HepG2 (cell line): ENCODE results near the gene CPVL. TPM values are rescaled to one million over a fixed set of nuclear protein-coding genes. Genes with fewer than 3 reads are reported as not detected.

Source experiments
- ATAC-seq: fragments of 200-7000 bp; cut with Tn5 transposase; 3 replicates; pipeline ENCODE4 v1.9.1; 2020; ENCODE audit warnings: mild to moderate bottlenecking, moderate library complexity
- BruUV-seq: library from RNA; stranded (reverse); fragments of 400-500 nt; replicated peaks from 2 replicates; lab custom pipeline; 2021; lab: Mats Ljungman, UMichigan
- CTCF ChIA-PET: fragments of 300-600 bp; formaldehyde crosslinking; extraction: SDS; loops from one replicate; lab custom pipeline; 2021; ENCODE audit warnings: low total read pairs, inconsistent platforms, low intra/inter-chr PET ratio; lab: Yijun Ruan, JAX
- POLR2A ChIA-PET: fragments of 350-600 bp; sonication (Branson Sonifier 250); formaldehyde crosslinking; loops from one replicate; lab custom pipeline; 2020; ENCODE audit warnings: antibody characterized with exemption, inconsistent platforms; lab: Yijun Ruan, JAX
- DNase-seq: peaks from one replicate; pipeline ENCODE4 v3.0.0-alpha.2; 2015; ENCODE audit warnings: low spot score
- FAIRE-seq: peaks from 3 replicates; lab custom pipeline; 2011; peaks lifted over from hg19 to GRCh38; lab: Jason Lieb, UNC
- H2AFZ ChIP-seq: one replicate; pipeline ENCODE4 v1.6.1; 2011; ENCODE audit warnings: low read length, inconsistent platforms
- H3K27ac ChIP-seq: fragments of 300-600 bp; 3 replicates; pipeline ENCODE4 v1.8.0; 2011; ENCODE audit warnings: mixed run types, mild to moderate bottlenecking, mixed read lengths, low read length, inconsistent platforms; ENCODE audit not compliant: insufficient read depth; ENCODE audit errors: extremely low read length
- H3K27me3 ChIP-seq, 2 experiments: fragments of 200-600 bp in 1 of 2; 2 replicates in 1 of 2; 3 replicates in 1 of 2; pipeline versions ENCODE4 v1.6.0 to v1.8.0; 2011; ENCODE audit warnings: low read length in 2 of 2, mild to moderate bottlenecking in 2 of 2, moderate library complexity in 2 of 2, inconsistent platforms in 1 of 2; ENCODE audit not compliant: insufficient read depth in 2 of 2, control insufficient read depth in 1 of 2
- H3K36me3 ChIP-seq, 2 experiments: fragments of 200-600 bp in 1 of 2; replicated peaks in 1 of 2; 2 replicates in 1 of 2; 3 replicates in 1 of 2; pipeline versions ENCODE4 v1.5.1 to v1.8.0; 2011; ENCODE audit warnings: low read length in 2 of 2, inconsistent platforms in 1 of 2; ENCODE audit not compliant: insufficient read depth in 2 of 2, control insufficient read depth in 1 of 2
- H3K4me1 ChIP-seq: 2 replicates; pipeline ENCODE4 v1.5.1; 2012; ENCODE audit warnings: low read length, inconsistent platforms; ENCODE audit not compliant: insufficient read depth
- H3K4me2 ChIP-seq: 2 replicates; pipeline ENCODE4 v1.6.0; 2011; ENCODE audit warnings: low read depth, low read length, inconsistent platforms
- H3K4me3 ChIP-seq, 3 experiments: fragments of 200-600 bp in 1 of 3; sonication (generic), shearing (Covaris generic) in 1 of 3; replicated peaks in 1 of 3; 2 replicates each; pipeline ENCODE4 v1.5.1; 2011 to 2016; ENCODE audit warnings: low read length in 3 of 3, inconsistent platforms in 2 of 3, low read depth in 2 of 3, mild to moderate bottlenecking in 2 of 3, control low read depth in 1 of 3, mixed read lengths in 1 of 3; ENCODE audit not compliant: insufficient read depth in 1 of 3
- H3K79me2 ChIP-seq: one replicate; pipeline ENCODE4 v1.6.1; 2011; ENCODE audit warnings: low read length, inconsistent platforms; ENCODE audit not compliant: insufficient read depth
- H3K9ac ChIP-seq: 2 replicates; pipeline ENCODE4 v1.6.0; 2011; ENCODE audit warnings: mild to moderate bottlenecking, low read depth, low read length, inconsistent platforms; ENCODE audit not compliant: insufficient read depth
- H3K9me3 ChIP-seq: 2 replicates; pipeline ENCODE4 v1.5.1; 2012; ENCODE audit warnings: mild to moderate bottlenecking, low read length
- H4K20me1 ChIP-seq: 2 replicates; pipeline ENCODE4 v1.6.0; 2011; ENCODE audit warnings: inconsistent platforms, mild to moderate bottlenecking, low read length, moderate library complexity; ENCODE audit not compliant: insufficient read depth
- CEBPB ChIP-seq: IDR thresholded peaks from 2 replicates; pipeline ENCODE4 v1.6.1; 2011; ENCODE audit warnings: low read depth, low read length, improper control_type of control experiment, borderline replicate concordance
- HNF1B ChIP-seq: sonication (generic); formaldehyde crosslinking; IDR thresholded peaks from 2 replicates; pipeline ENCODE4 v1.5.1; 2020; ENCODE audit warnings: mild to moderate bottlenecking, moderate library complexity, missing genetic modification reagents
- HNRNPL ChIP-seq: fragments of 200-400 bp; formaldehyde crosslinking; IDR thresholded peaks from 2 replicates; pipeline ENCODE4 v1.6.1; 2017; ENCODE audit warnings: mild to moderate bottlenecking, low read depth, low read length
- IKZF1 ChIP-seq: fragments of 450-650 bp; IDR thresholded peaks from 2 replicates; pipeline ENCODE4 v1.7.1; 2016
- IRF9 ChIP-seq: sonication (generic); formaldehyde crosslinking; IDR thresholded peaks from 2 replicates; pipeline ENCODE4 v1.8.0; 2022; ENCODE audit warnings: missing genetic modification reagents, mild to moderate bottlenecking, borderline replicate concordance
- IRX3 ChIP-seq: sonication (generic); formaldehyde crosslinking; IDR thresholded peaks from 2 replicates; pipeline ENCODE4 v1.8.1; 2023; ENCODE audit warnings: mild to moderate bottlenecking, low read depth, missing genetic modification reagents, borderline replicate concordance
- NCOA2 ChIP-seq: sonication (generic); formaldehyde crosslinking; IDR thresholded peaks from 2 replicates; pipeline ENCODE4 v1.8.0; 2022; ENCODE audit warnings: inconsistent platforms
- PLSCR1 ChIP-seq: sonication (generic); formaldehyde crosslinking; IDR thresholded peaks from 2 replicates; pipeline ENCODE4 v1.5.0; 2020; ENCODE audit warnings: missing genetic modification reagents, mild to moderate bottlenecking, borderline replicate concordance
- RXRA ChIP-seq: sonication (generic); formaldehyde crosslinking; IDR thresholded peaks from 2 replicates; pipeline ENCODE4 v1.5.1; 2020; ENCODE audit warnings: missing genetic modification reagents
- ZMYM3 ChIP-seq: sonication (generic); formaldehyde crosslinking; IDR thresholded peaks from 2 replicates; pipeline ENCODE4 v1.5.1; 2020; ENCODE audit warnings: mild to moderate bottlenecking, missing genetic modification reagents
- ZNF274 ChIP-seq: sonication (generic); formaldehyde crosslinking; IDR thresholded peaks from 2 replicates; pipeline ENCODE4 v1.5.1; 2020; ENCODE audit warnings: mild to moderate bottlenecking, missing genetic modification reagents
- ZNF326 ChIP-seq: sonication (generic); formaldehyde crosslinking; IDR thresholded peaks from 2 replicates; pipeline ENCODE4 v1.4.0; 2020; ENCODE audit warnings: missing genetic modification reagents, borderline replicate concordance
- ZNF343 ChIP-seq: sonication (generic); formaldehyde crosslinking; IDR thresholded peaks from 2 replicates; pipeline ENCODE4 v1.4.0; 2020; ENCODE audit warnings: mild to moderate bottlenecking, missing genetic modification reagents
- ZNF644 ChIP-seq: IDR thresholded peaks from 2 replicates; pipeline ENCODE4 v1.6.1; 2016; ENCODE audit warnings: low read depth
- ZNF768 ChIP-seq: sonication (generic); formaldehyde crosslinking; IDR thresholded peaks from 2 replicates; pipeline ENCODE4 v1.4.0; 2020; ENCODE audit warnings: missing genetic modification reagents
- ZNF792 ChIP-seq: IDR thresholded peaks from 2 replicates; pipeline ENCODE4 v1.6.1; 2016
- WGBS: methylation state at CpG from one replicate; pipeline ENCODE4 v1.1.6; 2017; ENCODE audit warnings: low lambda C conversion rate; 5-methylcytosine and 5-hydroxymethylcytosine counted together
- in situ Hi-C: cut with HindIII; loops from 2 replicates; pipeline ENCODE4 v1.10.0; 2017; ENCODE audit warnings: low pct_unique_long_range_greater_than_20kb; ENCODE audit not compliant: extremely low pct_ligation_motif_present
- intact Hi-C: fragments of 100-400 bp; cut with micrococcal nuclease; formaldehyde crosslinking; loops from one replicate; pipeline ENCODE4 v1.10.0; 2022; ENCODE audit not compliant: unreplicated experiment
- polyA plus RNA-seq, 8 experiments: library from polyadenylated mRNA; depleted of rRNA in 3 of 8; stranded (reverse) in 7 of 8; unstranded in 1 of 8; fragments of >200 nt; fragmentation: Illumina TruSeq in 4 of 8; extraction: Trizol in 4 of 8; gene quantifications; 2 replicates each; pipeline versions ENCODE4 v1.2.1 to v1.2.3, GENCODE V29; 2011 to 2016; ENCODE audit warnings: low read depth in 4 of 8, missing spikeins in 1 of 8, mixed read lengths in 1 of 8; ENCODE audit not compliant: insufficient read depth in 1 of 8
- total RNA-seq, 5 experiments: library from RNA; depleted of rRNA; stranded (reverse); fragments of >200 nt; fragmentation: Illumina TruSeq; extraction: Trizol; gene quantifications; 2 replicates each; pipeline ENCODE4 v1.2.3, GENCODE V29; 2016; ENCODE audit warnings: low read depth in 1 of 5
- TF ChIP-seq, protein P1 (sequence below): fragments of 450-650 bp; IDR thresholded peaks from 2 replicates; pipeline ENCODE4 v1.6.1; 2017

CPVL gene
- total and polyA plus RNA-seq, 2 of the 13 experiments (the other 11 are each of a cell fraction or from before 2014, with no cell fraction given): 59.2 to 294 TPM

DNA sequence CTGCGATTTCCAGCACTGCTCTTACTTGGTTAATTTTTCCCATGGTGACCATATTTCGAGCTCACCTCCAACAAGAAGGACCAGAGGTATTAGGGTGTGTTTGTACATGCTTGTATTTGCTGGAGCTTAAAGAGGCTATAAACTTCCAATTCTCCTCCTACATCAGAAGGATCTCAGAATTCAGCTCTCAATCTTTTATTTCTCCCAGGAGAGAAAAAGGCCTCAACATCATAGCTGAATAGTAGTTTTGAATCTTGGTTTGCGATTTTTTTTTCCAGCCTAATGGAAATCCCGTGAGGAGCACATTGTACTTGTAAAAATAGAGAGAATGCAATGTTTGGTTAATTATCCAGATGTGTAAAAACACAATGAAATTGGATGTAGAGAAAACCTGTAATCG, 69.7 kb downstream of the CPVL start:
- WGBS: 95% methylated on average over 5 of the region's 5 CpGs
- Histone ChIP-seq H3K9me3 (no peaks in the 10 kb centered on the region), H3K4me2 (no peak overlapping the region), H3K4me3 (no peak overlapping the region), H3K36me3 (no peaks in the 10 kb centered on the region; a peak in 1 of 5 replicates), H3K27ac (no peak overlapping the region), H3K9ac (no peak overlapping the region), H2AFZ (no peak overlapping the region), H3K79me2 (no peaks in the 10 kb centered on the region), H3K4me1 (no peaks in the 10 kb centered on the region), H3K27me3 (no peaks in the 10 kb centered on the region), H4K20me1 (no peaks in the 10 kb centered on the region)
- ChIA-PET POLR2A (no interaction called here), CTCF (no interaction called here)
- in situ Hi-C loops: no loop called here
- no peak for ATAC-seq
- no TSS peak for BruUV-seq
- TF ChIP-seq IKZF1 (no peak), HNRNPL (no peak), ZNF644 (CRISPR knock-in tag) (no peak), RXRA (CRISPR knock-in tag) (no peak), ZNF343 (CRISPR knock-in tag) (no peak), IRF9 (no peak), HNF1B (CRISPR knock-in tag) (no peak)
- no peak for FAIRE-seq
- no peak for DNase-seq
- intact Hi-C loops: no loop called here

DNA sequence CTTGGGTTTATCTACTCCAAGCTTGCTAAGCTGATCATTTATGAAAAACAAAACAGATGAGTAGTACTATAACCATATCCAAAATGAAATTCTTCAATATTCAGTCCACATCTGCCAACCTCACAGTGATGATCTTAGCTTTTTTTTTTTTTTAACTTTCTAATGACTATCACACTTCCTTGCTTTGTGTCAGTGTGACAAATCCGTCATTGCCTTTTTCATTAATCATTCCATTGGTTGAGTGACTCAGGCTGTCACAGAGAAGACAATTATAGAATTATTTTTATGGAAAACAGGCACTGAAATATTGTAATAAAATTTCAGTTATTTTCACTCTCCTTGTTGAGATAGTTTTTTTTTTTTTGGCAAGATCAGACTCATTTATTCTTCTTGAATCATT, 70.7 kb downstream of the CPVL start:
- Histone ChIP-seq H3K79me2 (no peaks in the 10 kb centered on the region), H3K9ac (no peak overlapping the region), H3K4me1 (no peaks in the 10 kb centered on the region), H3K27me3 (no peaks in the 10 kb centered on the region), H4K20me1 (no peaks in the 10 kb centered on the region), H3K9me3 (no peaks in the 10 kb centered on the region), H3K36me3 (no peaks in the 10 kb centered on the region; a peak in 2 of 5 replicates), H2AFZ (no peak overlapping the region), H3K4me2 (no peak overlapping the region), H3K27ac (no peak overlapping the region), H3K4me3 (no peak overlapping the region)
- no peak for DNase-seq
- ATAC-seq: no peak
- in situ Hi-C loops (no loop called here), intact Hi-C loops (no loop called here)
- POLR2A ChIA-PET: interaction anchor here (0.6 kb wide), 1 partner anchor 76 kb away, joined by 4 read pairs; no protein-coding TSS in a partner anchor
- FAIRE-seq: no peak
- WGBS: 91% methylated on average over 1 of the region's 1 CpG
- CTCF ChIA-PET: no interaction called here
- no TSS peak for BruUV-seq
- TF ChIP-seq ZNF274 (CRISPR knock-in tag) (no peak), ZNF768 (CRISPR knock-in tag) (no peak), IRX3 (no peak), ZNF792 (no peak), ZNF326 (CRISPR knock-in tag) (no peak), CEBPB (no peak), ZMYM3 (no peak), PLSCR1 (CRISPR knock-in tag) (no peak), NCOA2 (CRISPR knock-in tag) (no peak)
- TF ChIP-seq, protein P1, sequence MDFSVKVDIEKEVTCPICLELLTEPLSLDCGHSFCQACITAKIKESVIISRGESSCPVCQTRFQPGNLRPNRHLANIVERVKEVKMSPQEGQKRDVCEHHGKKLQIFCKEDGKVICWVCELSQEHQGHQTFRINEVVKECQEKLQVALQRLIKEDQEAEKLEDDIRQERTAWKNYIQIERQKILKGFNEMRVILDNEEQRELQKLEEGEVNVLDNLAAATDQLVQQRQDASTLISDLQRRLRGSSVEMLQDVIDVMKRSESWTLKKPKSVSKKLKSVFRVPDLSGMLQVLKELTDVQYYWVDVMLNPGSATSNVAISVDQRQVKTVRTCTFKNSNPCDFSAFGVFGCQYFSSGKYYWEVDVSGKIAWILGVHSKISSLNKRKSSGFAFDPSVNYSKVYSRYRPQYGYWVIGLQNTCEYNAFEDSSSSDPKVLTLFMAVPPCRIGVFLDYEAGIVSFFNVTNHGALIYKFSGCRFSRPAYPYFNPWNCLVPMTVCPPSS: no peak
